GM23338 (cell line): Measurements from ENCODE around the gene ADGRB3.

Experiments
- CTCF ChIP-seq, 2 experiments: fragments of 200-600 bp in 1 of 2; sonication (generic) in 1 of 2; conservative IDR thresholded peaks; 2 replicates each; pipeline versions ENCODE4 v1.5.1 to v1.6.1; 2016 to 2017; ENCODE audit warnings: antibody characterized with exemption in 2 of 2, low read depth in 2 of 2, mild to moderate bottlenecking in 2 of 2, moderate library complexity in 1 of 2
- TF ChIP-seq, protein P1 (sequence below): IDR thresholded peaks from one replicate; pipeline ENCODE4 v1.6.1; 2018; ENCODE audit warnings: antibody characterized with exemption; ENCODE audit not compliant: unreplicated experiment

DNA sequence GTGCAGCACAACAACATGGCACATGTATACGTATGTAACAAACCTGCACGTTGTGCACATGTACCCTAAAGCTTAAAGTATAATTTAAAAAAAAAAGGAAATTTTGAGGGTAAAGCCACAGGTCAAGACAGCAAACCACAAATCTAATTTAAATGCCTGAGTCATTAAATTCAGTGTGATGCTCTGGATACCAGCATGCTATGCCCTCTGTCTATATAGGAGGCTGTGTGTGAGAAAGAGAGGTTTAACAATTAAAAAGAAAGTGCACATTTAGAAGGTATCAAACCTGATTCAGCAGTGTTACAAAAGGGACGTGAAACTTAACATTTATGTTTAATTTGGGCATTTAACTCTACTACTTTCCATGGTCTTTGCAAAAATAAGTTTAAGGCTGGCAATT is 276.3 kb downstream of the ADGRB3 start:
- no peak for TF ChIP-seq CTCF (conservative IDR thresholded peaks at IDR 0.05; ENCODE audit: low read depth in 2 of 2)
- TF ChIP-seq, protein P1, sequence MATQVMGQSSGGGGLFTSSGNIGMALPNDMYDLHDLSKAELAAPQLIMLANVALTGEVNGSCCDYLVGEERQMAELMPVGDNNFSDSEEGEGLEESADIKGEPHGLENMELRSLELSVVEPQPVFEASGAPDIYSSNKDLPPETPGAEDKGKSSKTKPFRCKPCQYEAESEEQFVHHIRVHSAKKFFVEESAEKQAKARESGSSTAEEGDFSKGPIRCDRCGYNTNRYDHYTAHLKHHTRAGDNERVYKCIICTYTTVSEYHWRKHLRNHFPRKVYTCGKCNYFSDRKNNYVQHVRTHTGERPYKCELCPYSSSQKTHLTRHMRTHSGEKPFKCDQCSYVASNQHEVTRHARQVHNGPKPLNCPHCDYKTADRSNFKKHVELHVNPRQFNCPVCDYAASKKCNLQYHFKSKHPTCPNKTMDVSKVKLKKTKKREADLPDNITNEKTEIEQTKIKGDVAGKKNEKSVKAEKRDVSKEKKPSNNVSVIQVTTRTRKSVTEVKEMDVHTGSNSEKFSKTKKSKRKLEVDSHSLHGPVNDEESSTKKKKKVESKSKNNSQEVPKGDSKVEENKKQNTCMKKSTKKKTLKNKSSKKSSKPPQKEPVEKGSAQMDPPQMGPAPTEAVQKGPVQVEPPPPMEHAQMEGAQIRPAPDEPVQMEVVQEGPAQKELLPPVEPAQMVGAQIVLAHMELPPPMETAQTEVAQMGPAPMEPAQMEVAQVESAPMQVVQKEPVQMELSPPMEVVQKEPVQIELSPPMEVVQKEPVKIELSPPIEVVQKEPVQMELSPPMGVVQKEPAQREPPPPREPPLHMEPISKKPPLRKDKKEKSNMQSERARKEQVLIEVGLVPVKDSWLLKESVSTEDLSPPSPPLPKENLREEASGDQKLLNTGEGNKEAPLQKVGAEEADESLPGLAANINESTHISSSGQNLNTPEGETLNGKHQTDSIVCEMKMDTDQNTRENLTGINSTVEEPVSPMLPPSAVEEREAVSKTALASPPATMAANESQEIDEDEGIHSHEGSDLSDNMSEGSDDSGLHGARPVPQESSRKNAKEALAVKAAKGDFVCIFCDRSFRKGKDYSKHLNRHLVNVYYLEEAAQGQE = no peak
